Measurements from ENCODE around the gene TEDC1.

The TEDC1 gene

GRCh38 chr14:105446971-105447370 lies 44.1 kb upstream of the TEDC1 start:
- DNase-seq (ENCODE audit: low read depth), result no peak
- TF ChIP-seq CTCF (conservative IDR thresholded peaks at IDR 0.05; ENCODE audit: low read depth, low read length), result no peak
- H3K4me3 ChIP-seq (ENCODE audit: low read length), result no peak overlapping the region

GRCh38 chr14:105447651-105448640 lies 43.1 kb upstream of the TEDC1 start:
- no peak for TF ChIP-seq CTCF (conservative IDR thresholded peaks at IDR 0.05; ENCODE audit: low read depth, low read length)
- no peak overlapping the region for H3K4me3 ChIP-seq (ENCODE audit: low read length)

GRCh38 chr14:105448706-105449111 lies 42.3 kb upstream of the TEDC1 start:
- no peak overlapping the region for H3K4me3 ChIP-seq (ENCODE audit: low read length)
- no peak for DNase-seq (ENCODE audit: low read depth)
- peak; percentile 92 for TF ChIP-seq CTCF (conservative IDR thresholded peaks at IDR 0.05; ENCODE audit: low read depth, low read length)

More at GRCh38 chr14:105447651-105448640, 43.1 kb upstream of the TEDC1 start:
- DNase-seq (ENCODE audit: low read depth), result no peak

GRCh38 chr14:105449276-105450122 lies 41.5 kb upstream of the TEDC1 start:
- no peak for DNase-seq (ENCODE audit: low read depth)
- no peak for TF ChIP-seq CTCF (conservative IDR thresholded peaks at IDR 0.05; ENCODE audit: low read depth, low read length)
- no peak overlapping the region for H3K4me3 ChIP-seq (ENCODE audit: low read length)

- TF ChIP-seq CTCF (conservative IDR thresholded peaks at IDR 0.05; ENCODE audit: low read depth, low read length), result no peak
- DNase-seq (ENCODE audit: low read depth), result no peak
- H3K4me3 ChIP-seq (ENCODE audit: low read length), result no peak overlapping the region
Observed at GRCh38 chr14:105450123-105450505, 40.9 kb upstream of the TEDC1 start.

GRCh38 chr14:105450864-105451720 lies 40.0 kb upstream of the TEDC1 start:
- no peak overlapping the region for H3K4me3 ChIP-seq (ENCODE audit: low read length)
- TF ChIP-seq CTCF (conservative IDR thresholded peaks at IDR 0.05; ENCODE audit: low read depth, low read length), result no peak
- DNase-seq (ENCODE audit: low read depth), result no peak
